IMR-90 (cell line): ENCODE measurements around the gene ITPR2. TPM values are rescaled to one million over a fixed set of nuclear protein-coding genes. Genes with fewer than 3 reads are reported as not detected.
A peak's percentile ranks its signal among the peaks of the same experiment; 100 is the strongest.

Experiments used
- ATAC-seq: fragments of 200-7000 bp; cut with Tn5 transposase; 2 replicates; pipeline ENCODE4 v1.9.1; 2020; ENCODE audit warnings: low read depth, mild to moderate bottlenecking, moderate library complexity
- BruUV-seq: library from RNA; stranded (reverse); fragments of 400-500 nt; replicated peaks from 2 replicates; lab custom pipeline; 2021; lab: Mats Ljungman, UMichigan
- CTCF ChIA-PET: fragments of 300-600 bp; formaldehyde crosslinking; extraction: SDS; loops from one replicate; lab custom pipeline; 2021; ENCODE audit warnings: antibody characterized with exemption; lab: Yijun Ruan, JAX
- POLR2A ChIA-PET: fragments of 300-600 bp; sonication (Branson Sonifier 250); formaldehyde crosslinking; loops from one replicate; lab custom pipeline; 2022; ENCODE audit warnings: antibody characterized with exemption; ENCODE audit not compliant: unreplicated experiment; lab: Charles Lee
- DNase-seq: peaks from one replicate; pipeline ENCODE4 v3.0.0; 2013
- H2AFZ ChIP-seq: replicated peaks from 2 replicates; pipeline ENCODE3; 2013; ENCODE audit warnings: low read length, mild to moderate bottlenecking; ENCODE audit not compliant: poor library complexity
- H2AK5ac ChIP-seq: 2 replicates; pipeline ENCODE4 v1.6.1; 2013; ENCODE audit warnings: low read depth, low read length, inconsistent platforms
- H2AK9ac ChIP-seq: replicated peaks from 2 replicates; pipeline ENCODE3; 2013; ENCODE audit warnings: mild to moderate bottlenecking, low read depth, low read length, moderate library complexity; ENCODE audit not compliant: poor library complexity
- H2BK120ac ChIP-seq: 2 replicates; pipeline ENCODE4 v1.6.1; 2013; ENCODE audit warnings: low read depth, low read length, inconsistent platforms
- H2BK15ac ChIP-seq: 3 replicates; pipeline ENCODE4 v1.6.1; 2013; ENCODE audit warnings: low read depth, low read length, inconsistent platforms
- H2BK20ac ChIP-seq: 2 replicates; pipeline ENCODE4 v1.6.1; 2013; ENCODE audit warnings: low read depth, mild to moderate bottlenecking, inconsistent platforms, low read length, moderate library complexity
- H2BK5ac ChIP-seq: 2 replicates; pipeline ENCODE4 v1.6.1; 2013; ENCODE audit warnings: mild to moderate bottlenecking, low read depth, low read length, inconsistent platforms; ENCODE audit not compliant: poor library complexity, severe bottlenecking
- H3K14ac ChIP-seq: replicated peaks from 2 replicates; pipeline ENCODE4 v1.6.1; 2013; ENCODE audit warnings: low read depth, low read length, inconsistent platforms
- H3K18ac ChIP-seq: 2 replicates; pipeline ENCODE4 v1.6.1; 2013; ENCODE audit warnings: low read depth, low read length, control low read depth
- H3K23ac ChIP-seq: 2 replicates; pipeline ENCODE4 v1.6.1; 2013; ENCODE audit warnings: low read depth, low read length, inconsistent platforms
- H3K27ac ChIP-seq: 2 replicates; pipeline ENCODE4 v1.5.1; 2013; ENCODE audit warnings: mild to moderate bottlenecking, control low read depth, low read length; ENCODE audit not compliant: insufficient read depth
- H3K27me3 ChIP-seq: 2 replicates; pipeline ENCODE4 v1.6.1; 2013; ENCODE audit warnings: low read length; ENCODE audit not compliant: control insufficient read depth, insufficient read depth
- H3K36me3 ChIP-seq: 2 replicates; pipeline ENCODE4 v1.6.1; 2013; ENCODE audit warnings: low read length, mixed read lengths; ENCODE audit not compliant: control insufficient read depth, insufficient read depth
- H3K4ac ChIP-seq: 2 replicates; pipeline ENCODE4 v1.6.1; 2013; ENCODE audit warnings: low read depth, low read length, inconsistent platforms
- H3K4me1 ChIP-seq: 2 replicates; pipeline ENCODE4 v1.6.1; 2013; ENCODE audit warnings: low read length, mixed read lengths; ENCODE audit not compliant: control insufficient read depth, insufficient read depth
- H3K4me2 ChIP-seq: 2 replicates; pipeline ENCODE4 v1.6.1; 2013; ENCODE audit warnings: low read depth, mild to moderate bottlenecking, control low read depth, low read length, moderate library complexity
- H3K4me3 ChIP-seq: 2 replicates; pipeline ENCODE4 v1.5.1; 2013; ENCODE audit warnings: low read depth, mild to moderate bottlenecking, control low read depth, low read length, moderate library complexity; ENCODE audit not compliant: insufficient read depth
- H3K56ac ChIP-seq: 2 replicates; pipeline ENCODE4 v1.6.1; 2013; ENCODE audit warnings: low read length, inconsistent platforms; ENCODE audit not compliant: insufficient read depth; ENCODE audit errors: extremely low read depth
- H3K79me1 ChIP-seq, 2 experiments: 2 replicates each; pipeline ENCODE4 v1.6.1; 2013; ENCODE audit warnings: low read length in 2 of 2, inconsistent platforms in 1 of 2, low read depth in 1 of 2
- H3K9ac ChIP-seq: 2 replicates; pipeline ENCODE4 v1.6.1; 2013; ENCODE audit warnings: low read depth, low read length, control low read depth
- H3K9me1 ChIP-seq: 2 replicates; pipeline ENCODE4 v1.6.1; 2013; ENCODE audit warnings: low read length, inconsistent platforms; ENCODE audit not compliant: insufficient read depth
- H3K9me3 ChIP-seq: 2 replicates; pipeline ENCODE4 v1.6.1; 2013; ENCODE audit warnings: low read length; ENCODE audit not compliant: control insufficient read depth, insufficient read depth
- H4K20me1 ChIP-seq: 2 replicates; pipeline ENCODE4 v1.6.1; 2013; ENCODE audit warnings: low read length, inconsistent platforms; ENCODE audit not compliant: insufficient read depth
- H4K5ac ChIP-seq: 2 replicates; pipeline ENCODE4 v1.6.1; 2013; ENCODE audit warnings: mild to moderate bottlenecking, low read depth, low read length, control low read depth
- H4K8ac ChIP-seq, 2 experiments: 2 replicates each; pipeline ENCODE4 v1.6.1; 2013; ENCODE audit warnings: low read depth in 2 of 2, low read length in 2 of 2, control low read depth in 1 of 2, inconsistent platforms in 1 of 2
- H4K91ac ChIP-seq: 2 replicates; pipeline ENCODE4 v1.6.1; 2013; ENCODE audit warnings: low read depth, low read length, inconsistent platforms; ENCODE audit not compliant: insufficient read depth
- FOS ChIP-seq: fragments of 150-350 bp; IDR thresholded peaks from 2 replicates; pipeline ENCODE4 v1.6.1; 2016; ENCODE audit warnings: low read depth, low read length
- RFX5 ChIP-seq: IDR thresholded peaks from 2 replicates; pipeline ENCODE4 v1.8.0; 2012; ENCODE audit warnings: low read depth, mild to moderate bottlenecking, low read length, moderate library complexity
- SMC3 ChIP-seq: fragments of 150-350 bp; IDR thresholded peaks from 2 replicates; pipeline ENCODE4 v1.6.1; 2016; ENCODE audit warnings: low read depth, mild to moderate bottlenecking, antibody characterized with exemption, low read length, moderate library complexity
- WGBS, 2 experiments: methylation state at CpG; one replicate each; pipeline versions ENCODE4 v1.1.5 to v1.1.7; 2013; ENCODE audit warnings: missing lambda C conversion rate in 2 of 2; ENCODE audit not compliant: insufficient read length in 1 of 2; ENCODE audit errors: extremely low coverage in 2 of 2; 5-methylcytosine and 5-hydroxymethylcytosine counted together
- dilution Hi-C: fragments of 300-500 bp; cut with HindIII; formaldehyde crosslinking; loops from one replicate; pipeline ENCODE4 v1.14.3; 2018; ENCODE audit warnings: low sequenced_read_pairs; ENCODE audit not compliant: unreplicated experiment
- in situ Hi-C: fragments of 300-500 bp; cut with MboI; formaldehyde crosslinking; loops from 3 replicates; pipeline ENCODE4 v1.14.3; 2019; ENCODE audit warnings: low sequenced_read_pairs, inconsistent platforms, mixed read lengths
- intact Hi-C: fragments of 100-400 bp; cut with micrococcal nuclease; formaldehyde crosslinking; loops from 2 replicates; pipeline ENCODE4 v1.10.0; 2022
- polyA plus RNA-seq, 3 experiments: library from polyadenylated mRNA; depleted of rRNA; stranded (reverse); fragments of >200 nt; gene quantifications; 2 replicates each; pipeline ENCODE4 v1.2.3, GENCODE V29; 2012; ENCODE audit warnings: low replicate concordance in 1 of 3
- total RNA-seq: library from RNA; depleted of rRNA; stranded (reverse); fragments of >200 nt; gene quantifications from 2 replicates; pipeline ENCODE4 v1.2.3, GENCODE V29; 2012

ITPR2 gene
- total and polyA plus RNA-seq, 2 of the 4 experiments (the other 2 are of a cell fraction), result 1.2 to 9.0 TPM

- peaks cover 6% of the 10 kb centered on the region for H3K4me1 ChIP-seq
- H3K36me3 ChIP-seq, result no peaks in the 10 kb centered on the region
- H3K4me3 ChIP-seq, result no peak overlapping the region
- H2BK5ac ChIP-seq, result no peak overlapping the region
- peaks cover 3% of the 10 kb centered on the region; the same call in 1 of the 2 replicates for H3K9me1 ChIP-seq
- dilution Hi-C loops (no loop called here), intact Hi-C loops (loop anchor here (5.0 kb wide), 1 partner anchor 67 kb away; no protein-coding TSS in a partner anchor), in situ Hi-C loops (no loop called here)
- H3K4me2 ChIP-seq, result no peak overlapping the region
- H4K8ac ChIP-seq, result no peak overlapping the region
- no peak overlapping the region for H3K4ac ChIP-seq
- no peaks in the 10 kb centered on the region for H3K27me3 ChIP-seq
- H2BK20ac ChIP-seq, result 0 out of 2 replicates have a peak overlapping the region, but pooled peaks have one; percentile 3
- H2AK9ac ChIP-seq, result no peak overlapping the region
- no peak overlapping the region for H3K27ac ChIP-seq
- no peak overlapping the region for H2BK120ac ChIP-seq
- no peak overlapping the region for H3K23ac ChIP-seq
- H3K9ac ChIP-seq, result no peak overlapping the region
- no peak overlapping the region for H3K14ac ChIP-seq
- POLR2A ChIA-PET, result no interaction called here
- ATAC-seq, result no peak
- no peak overlapping the region for H2BK15ac ChIP-seq
- CTCF ChIA-PET, result no interaction called here
- no peaks in the 10 kb centered on the region for H3K79me1 ChIP-seq
- H2AFZ ChIP-seq, result no peak overlapping the region
- no peak for DNase-seq
- no peak overlapping the region for H3K18ac ChIP-seq
- H3K9me3 ChIP-seq, result no peaks in the 10 kb centered on the region
- no peak overlapping the region for H2AK5ac ChIP-seq
- no peaks in the 10 kb centered on the region; the same call in 1 of the 2 replicates for H4K20me1 ChIP-seq
- no CpG with 5 or more reads among the region's 8 CpGs for WGBS, 2 experiments
- no peak overlapping the region for H3K56ac ChIP-seq
- H4K91ac ChIP-seq, result no peak overlapping the region
- BruUV-seq, result no TSS peak
- TF ChIP-seq FOS (no peak), SMC3 (no peak), RFX5 (no peak)
- H4K5ac ChIP-seq, result no peak overlapping the region
These were observed 88.1 kb downstream of the ITPR2 start for GRCh38 chr12:26744697-26745440.
